Tibial nerve (tissue), 4 donors: ENCODE measurements around the gene NDUFA1.

Experiments
- EP300 ChIP-seq, 2 donors: sonication (generic); formaldehyde crosslinking; IDR thresholded peaks; one replicate each; pipeline ENCODE4 v1.6.1; 2017; ENCODE audit warnings: antibody characterized with exemption in 2 of 2, mild to moderate bottlenecking in 1 of 2
- POLR2A ChIP-seq, 2 donors: fragments of 450-650 bp; IDR thresholded peaks; one replicate each; pipeline ENCODE4 v1.6.1; 2017; ENCODE audit warnings: antibody characterized with exemption in 2 of 2, mild to moderate bottlenecking in 2 of 2, moderate library complexity in 2 of 2
- TF ChIP-seq, protein P1 (sequence below), 5 experiments: fragments of 200-600 bp in 3 of 5; fragments of 450-650 bp in 2 of 5; sonication (generic) in 3 of 5; IDR thresholded peaks; one replicate each; pipeline ENCODE4 v1.5.1; 2016 to 2019; ENCODE audit warnings: antibody characterized with exemption in 5 of 5, mild to moderate bottlenecking in 3 of 5, moderate library complexity in 2 of 5

GRCh38 chrX:119899125-119899524 is 27.5 kb downstream of the NDUFA1 start:
- TF ChIP-seq, protein P1, sequence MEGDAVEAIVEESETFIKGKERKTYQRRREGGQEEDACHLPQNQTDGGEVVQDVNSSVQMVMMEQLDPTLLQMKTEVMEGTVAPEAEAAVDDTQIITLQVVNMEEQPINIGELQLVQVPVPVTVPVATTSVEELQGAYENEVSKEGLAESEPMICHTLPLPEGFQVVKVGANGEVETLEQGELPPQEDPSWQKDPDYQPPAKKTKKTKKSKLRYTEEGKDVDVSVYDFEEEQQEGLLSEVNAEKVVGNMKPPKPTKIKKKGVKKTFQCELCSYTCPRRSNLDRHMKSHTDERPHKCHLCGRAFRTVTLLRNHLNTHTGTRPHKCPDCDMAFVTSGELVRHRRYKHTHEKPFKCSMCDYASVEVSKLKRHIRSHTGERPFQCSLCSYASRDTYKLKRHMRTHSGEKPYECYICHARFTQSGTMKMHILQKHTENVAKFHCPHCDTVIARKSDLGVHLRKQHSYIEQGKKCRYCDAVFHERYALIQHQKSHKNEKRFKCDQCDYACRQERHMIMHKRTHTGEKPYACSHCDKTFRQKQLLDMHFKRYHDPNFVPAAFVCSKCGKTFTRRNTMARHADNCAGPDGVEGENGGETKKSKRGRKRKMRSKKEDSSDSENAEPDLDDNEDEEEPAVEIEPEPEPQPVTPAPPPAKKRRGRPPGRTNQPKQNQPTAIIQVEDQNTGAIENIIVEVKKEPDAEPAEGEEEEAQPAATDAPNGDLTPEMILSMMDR (IDR thresholded peaks at IDR 0.05): no peak
- TF ChIP-seq POLR2A (IDR thresholded peaks at IDR 0.05): no peak
- no peak for TF ChIP-seq EP300 (IDR thresholded peaks at IDR 0.05)
